Measurements from ENCODE around the gene B3GALT5.
"Not testable (repeated sequence)": the region's sequence is repeated elsewhere in the genome, so short reads cannot be mapped to it uniquely, and the experiment has no call there.

The B3GALT5 gene

DNA sequence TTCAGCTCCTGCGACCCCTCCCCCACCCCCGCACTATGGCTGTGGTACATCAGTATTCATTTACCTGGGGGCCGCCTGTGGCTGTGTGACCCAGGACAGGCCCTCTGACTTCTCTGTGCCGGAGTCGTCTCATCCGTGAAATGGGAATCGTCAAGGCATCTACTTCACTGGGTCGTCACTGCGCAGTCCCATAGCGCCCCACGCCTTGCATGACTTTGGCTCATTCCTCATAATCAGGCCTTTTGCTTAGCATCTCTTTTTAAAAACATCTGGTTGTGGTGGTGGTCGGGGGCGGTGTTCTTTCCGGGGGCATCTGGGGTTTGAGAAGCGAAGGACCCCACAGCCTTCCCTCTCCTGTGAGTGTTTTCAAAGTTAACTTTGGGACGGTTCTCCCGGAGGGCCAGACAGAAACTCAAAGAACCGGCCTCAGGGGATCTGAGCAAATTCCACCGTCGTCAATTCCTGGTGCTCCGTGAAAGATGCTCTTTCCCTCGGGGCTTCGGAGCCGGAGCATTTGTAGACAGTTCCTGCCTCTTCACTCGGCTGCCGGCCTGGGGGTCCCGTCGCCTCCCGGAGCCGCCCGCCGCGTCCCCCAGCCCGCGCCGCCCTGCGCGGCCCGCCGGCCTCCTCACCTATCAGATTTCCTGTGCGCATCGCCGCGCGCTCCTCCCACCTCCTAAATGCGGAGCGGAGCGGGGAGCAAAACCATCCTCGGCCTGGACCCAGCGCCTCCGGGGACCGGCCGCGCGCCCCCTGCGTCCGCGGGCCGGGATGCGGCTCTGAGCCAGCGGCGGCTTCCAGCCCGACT, at the start of gene B3GALT5:
Gene B3GALT5 (plus strand): TSS at position 708 of the 808 bp plus-strand sequence. CDS start 47,620 bp downstream, outside the sequence.
- no peak for DNase-seq

- DNase-seq, result no peak
These were observed 48.5 kb upstream of the B3GALT5 start for GRCh38 chr21:39564200-39564599.

- no peak for DNase-seq
These were observed 45.4 kb upstream of the B3GALT5 start for GRCh38 chr21:39567180-39567972.

- DNase-seq, result no peak
These were observed 44.4 kb upstream of the B3GALT5 start for GRCh38 chr21:39568361-39568760.

GRCh38 chr21:39575775-39576174, 37.0 kb upstream of the B3GALT5 start:
- DNase-seq, result no peak

DNA sequence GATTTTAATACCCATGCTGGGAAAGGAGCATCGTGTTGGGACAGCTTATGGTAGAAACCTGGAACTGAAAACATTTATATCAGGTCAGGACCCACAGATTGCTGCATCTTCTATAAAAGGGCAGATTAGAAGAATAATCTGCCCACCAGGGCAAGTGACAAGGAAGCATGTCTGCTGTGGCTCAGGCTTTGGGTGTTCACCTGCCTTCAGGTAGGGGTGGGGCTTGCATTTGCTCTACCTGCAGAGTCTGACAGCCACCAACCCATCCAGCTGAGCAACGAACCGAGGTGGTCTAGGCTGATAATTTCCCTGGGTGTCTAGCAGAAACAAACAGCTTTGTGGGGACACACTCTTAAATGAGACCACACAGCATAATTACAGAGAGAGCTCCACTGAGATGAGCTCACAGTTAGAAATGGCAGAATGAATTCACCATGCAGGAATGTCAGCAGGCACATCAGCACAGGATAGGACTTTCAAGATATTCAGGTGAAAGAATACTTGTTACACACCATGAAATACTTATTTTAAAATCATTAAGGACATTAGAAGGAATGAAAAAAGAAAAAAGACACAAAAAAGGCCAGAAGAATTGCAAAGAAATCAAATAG, 36.1 kb upstream of the B3GALT5 start:
- DNase-seq, result no peak

DNA sequence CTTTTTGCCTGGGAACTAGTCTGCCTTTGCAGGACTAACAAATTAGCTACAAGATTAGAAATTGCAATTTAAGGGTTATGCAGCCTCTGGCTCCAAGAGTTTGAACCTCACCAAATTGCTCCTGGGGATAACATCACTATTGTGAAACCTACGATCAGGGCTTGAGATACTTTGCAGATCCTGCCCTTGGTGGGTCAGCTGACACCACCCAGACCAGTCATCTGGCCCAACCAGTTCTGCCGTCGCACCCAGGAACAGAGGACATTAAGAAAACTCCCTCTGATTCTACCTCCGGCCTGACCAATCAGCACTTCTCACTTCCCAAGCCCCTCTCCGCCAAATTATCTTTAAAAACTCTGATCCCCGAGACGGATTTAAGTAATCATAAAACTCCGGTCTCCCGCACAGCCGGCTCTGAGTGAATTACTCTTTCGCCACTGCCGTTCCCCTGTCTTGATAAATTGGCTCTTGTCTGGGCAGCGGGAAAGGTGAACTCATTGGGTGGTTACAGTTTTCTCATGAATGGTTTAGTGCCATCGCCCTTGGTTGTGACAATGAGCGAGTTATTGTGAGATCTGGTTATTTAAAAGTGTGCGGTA, 32.9 kb upstream of the B3GALT5 start:
- DNase-seq, result no peak

- DNase-seq, result no peak
These were observed 32.0 kb upstream of the B3GALT5 start for GRCh38 chr21:39580744-39581143.

DNA sequence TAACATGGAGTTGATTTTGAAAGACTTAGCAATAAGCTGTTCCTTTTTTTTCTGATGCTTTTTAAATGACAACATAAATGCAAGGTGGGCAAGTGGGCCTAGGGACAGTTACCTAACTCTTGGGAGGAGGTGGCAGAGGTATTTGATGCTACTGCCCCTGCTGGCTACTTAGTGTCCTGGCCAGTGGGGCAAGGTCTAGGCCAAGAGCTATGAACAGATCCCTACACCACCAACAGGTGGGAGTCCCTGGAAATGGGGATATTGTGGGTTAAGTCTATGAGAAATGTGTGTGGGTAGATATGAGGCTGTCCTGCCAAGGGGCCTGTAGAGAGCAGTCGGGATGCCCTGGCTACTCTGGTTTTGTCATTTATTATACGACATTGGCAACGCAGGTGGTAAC, 31.3 kb upstream of the B3GALT5 start:
- no peak for DNase-seq

GRCh38 chr21:39582749-39583148, 30.0 kb upstream of the B3GALT5 start:
- DNase-seq, result no peak

DNA sequence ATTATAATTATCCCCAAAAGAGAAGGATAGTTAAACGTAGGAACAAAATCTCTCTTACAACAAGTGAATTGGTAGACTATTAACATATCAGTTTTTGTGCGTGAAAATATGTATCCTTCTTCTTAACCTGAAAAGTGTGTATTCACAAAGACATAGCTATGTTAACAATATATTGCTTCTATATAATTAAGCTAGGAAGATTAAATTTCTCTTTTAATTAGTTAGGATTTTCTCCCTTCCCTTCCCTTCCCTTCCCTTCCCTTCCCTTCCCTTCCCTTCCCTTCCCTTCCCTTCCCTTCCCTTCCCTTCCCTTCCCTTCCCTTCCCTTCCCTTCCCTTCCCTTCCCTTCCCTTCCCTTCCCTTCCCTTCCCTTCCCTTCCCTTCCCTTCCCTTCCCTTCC, 29.2 kb upstream of the B3GALT5 start:
- not testable (repeated sequence) for DNase-seq

- no peak for DNase-seq
These were observed 25.4 kb upstream of the B3GALT5 start for GRCh38 chr21:39587376-39587775.

DNA sequence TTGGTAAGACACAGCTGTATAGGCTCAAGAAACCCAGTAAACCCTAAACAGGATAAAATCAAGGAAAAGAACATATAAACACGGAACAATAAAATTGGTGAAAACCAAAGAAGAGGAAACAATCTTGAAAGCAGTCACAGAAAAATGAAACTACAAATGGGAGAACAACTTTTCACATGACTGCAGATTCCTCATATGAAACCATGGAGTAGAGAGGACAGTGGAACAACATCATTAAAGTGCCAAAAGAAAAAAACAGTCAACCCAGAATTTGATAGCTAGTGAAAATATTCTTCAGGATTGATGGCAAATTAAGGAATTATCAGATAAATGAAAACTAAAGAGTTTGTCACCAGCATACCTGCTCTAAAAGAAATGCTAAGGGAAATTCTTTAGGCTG, 23.9 kb upstream of the B3GALT5 start:
- DNase-seq, result no peak

GRCh38 chr21:39593522-39593921, 19.2 kb upstream of the B3GALT5 start:
- no peak for DNase-seq

DNA sequence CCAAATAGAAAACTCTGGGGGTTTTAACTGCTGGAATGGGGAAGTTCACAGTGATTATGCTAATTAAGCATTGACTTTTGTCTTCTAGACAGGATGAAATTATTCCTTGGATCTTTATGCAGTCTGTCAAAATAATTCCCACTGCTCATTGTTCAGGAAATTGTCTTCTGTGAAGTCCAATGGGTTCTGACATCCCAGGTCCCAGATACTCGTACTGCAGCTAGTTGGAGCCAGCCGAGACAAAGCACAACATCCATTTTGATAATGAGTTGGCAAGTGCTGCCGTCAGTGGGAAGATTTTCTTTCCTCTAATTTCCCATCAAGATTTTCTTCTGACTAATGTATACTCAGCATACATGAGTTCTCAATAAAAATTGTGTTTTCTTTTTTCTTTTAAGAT, 17.3 kb upstream of the B3GALT5 start:
- DNase-seq, result no peak

GRCh38 chr21:39597595-39597994, 15.1 kb upstream of the B3GALT5 start:
- no peak for DNase-seq

DNA sequence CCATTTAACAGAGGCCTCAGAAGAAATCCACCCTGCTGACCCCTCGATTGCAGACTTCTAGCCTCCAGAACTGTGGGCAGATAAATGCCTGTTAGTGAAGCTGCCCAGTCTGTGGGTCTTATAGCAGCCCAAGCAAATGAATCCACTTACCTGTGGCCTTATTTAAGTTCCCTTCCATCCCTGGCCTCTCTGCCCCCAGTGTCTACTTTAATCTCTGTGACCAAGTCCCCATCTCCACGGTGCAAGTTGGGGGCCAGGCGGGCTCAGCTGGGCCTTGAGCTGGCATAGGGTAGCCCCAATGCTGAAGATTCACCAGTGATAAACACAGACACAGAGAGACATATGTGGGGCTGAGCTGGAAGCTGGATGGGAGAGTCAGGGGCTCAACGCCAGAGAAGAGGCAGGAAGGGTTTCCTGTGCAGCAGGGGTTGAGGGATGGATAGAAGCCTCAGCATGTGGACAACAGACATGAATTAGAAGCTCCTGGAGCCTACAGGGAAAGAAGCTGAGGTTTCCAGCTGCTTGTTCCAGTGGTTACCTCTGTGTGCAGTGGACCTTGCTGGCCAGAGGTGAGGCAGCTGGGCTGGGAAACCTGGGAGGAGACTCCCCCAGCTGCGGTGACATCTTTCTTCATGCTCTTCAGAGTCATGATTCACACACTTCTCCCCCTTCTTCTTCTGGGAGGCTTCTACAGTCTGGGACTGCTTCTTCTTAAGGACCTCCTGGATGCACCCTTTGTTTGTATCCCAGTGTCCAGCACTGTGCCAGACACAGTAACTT, 13.4 kb upstream of the B3GALT5 start:
- no peak for DNase-seq

- DNase-seq, result no peak
These were observed 11.4 kb upstream of the B3GALT5 start for GRCh38 chr21:39601187-39601928.

GRCh38 chr21:39602076-39602689, 10.6 kb upstream of the B3GALT5 start:
- DNase-seq, result no peak

DNA sequence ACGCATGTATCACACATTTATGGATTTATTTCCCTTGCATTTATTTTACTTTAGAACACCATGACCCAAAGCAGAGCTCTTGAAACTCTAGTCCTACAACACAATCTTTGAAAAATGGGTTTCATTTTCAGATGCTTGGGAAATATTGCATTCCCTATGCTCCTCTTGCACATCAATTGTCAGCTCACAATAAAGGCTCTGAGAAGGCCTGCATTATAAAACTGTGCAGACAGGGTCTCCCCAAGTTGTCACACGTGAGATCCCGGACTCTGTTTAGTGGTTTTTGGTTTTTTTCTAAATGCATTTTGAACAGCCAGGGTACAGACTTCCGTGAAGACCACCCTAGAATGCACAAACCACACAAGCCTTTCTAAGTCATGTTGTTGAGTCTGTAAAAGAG, 9.9 kb upstream of the B3GALT5 start:
- no peak for DNase-seq

GRCh38 chr21:39604951-39605350, 7.8 kb upstream of the B3GALT5 start:
- DNase-seq, result no peak
